ENCODE measurements around the gene CD300A.

GRCh38 chr17:74523308-74523707 lies 56.9 kb downstream of the CD300A start:
- TF ChIP-seq CTCF (IDR thresholded peaks at IDR 0.05; ENCODE audit: low read depth, low read length) (no peak), POLR2A (IDR thresholded peaks at IDR 0.05; ENCODE audit: extremely low read depth, insufficient read length) (no peak), MAX (IDR thresholded peaks at IDR 0.05; ENCODE audit: low read depth, low read length) (no peak)

Measured in NB4 (cell line).